Neuron (in vitro differentiated cells): ENCODE measurements around the gene CKMT1A.
"Not testable (repeated sequence)": the region's sequence is repeated elsewhere in the genome, so short reads cannot be mapped to it uniquely, and the experiment has no call there.

Experiments
- H2AFZ ChIP-seq: one replicate; pipeline ENCODE4 v1.6.1; 2013; ENCODE audit warnings: low read depth, mild to moderate bottlenecking, inconsistent platforms, low read length, moderate library complexity
- H3K27me3 ChIP-seq: one replicate; pipeline ENCODE4 v1.6.1; 2013; ENCODE audit warnings: low read length; ENCODE audit not compliant: insufficient read depth
- H3K36me3 ChIP-seq: one replicate; pipeline ENCODE4 v1.6.1; 2013; ENCODE audit warnings: low read length; ENCODE audit not compliant: insufficient read depth
- H3K4me1 ChIP-seq: one replicate; pipeline ENCODE4 v1.6.1; 2013; ENCODE audit warnings: low read length; ENCODE audit not compliant: insufficient read depth
- H3K4me3 ChIP-seq: 2 replicates; pipeline ENCODE4 v1.5.1; 2013; ENCODE audit warnings: mild to moderate bottlenecking, low read length, moderate library complexity
- H3K9me3 ChIP-seq: one replicate; pipeline ENCODE4 v1.6.1; 2013; ENCODE audit warnings: low read length

CKMT1A gene

DNA sequence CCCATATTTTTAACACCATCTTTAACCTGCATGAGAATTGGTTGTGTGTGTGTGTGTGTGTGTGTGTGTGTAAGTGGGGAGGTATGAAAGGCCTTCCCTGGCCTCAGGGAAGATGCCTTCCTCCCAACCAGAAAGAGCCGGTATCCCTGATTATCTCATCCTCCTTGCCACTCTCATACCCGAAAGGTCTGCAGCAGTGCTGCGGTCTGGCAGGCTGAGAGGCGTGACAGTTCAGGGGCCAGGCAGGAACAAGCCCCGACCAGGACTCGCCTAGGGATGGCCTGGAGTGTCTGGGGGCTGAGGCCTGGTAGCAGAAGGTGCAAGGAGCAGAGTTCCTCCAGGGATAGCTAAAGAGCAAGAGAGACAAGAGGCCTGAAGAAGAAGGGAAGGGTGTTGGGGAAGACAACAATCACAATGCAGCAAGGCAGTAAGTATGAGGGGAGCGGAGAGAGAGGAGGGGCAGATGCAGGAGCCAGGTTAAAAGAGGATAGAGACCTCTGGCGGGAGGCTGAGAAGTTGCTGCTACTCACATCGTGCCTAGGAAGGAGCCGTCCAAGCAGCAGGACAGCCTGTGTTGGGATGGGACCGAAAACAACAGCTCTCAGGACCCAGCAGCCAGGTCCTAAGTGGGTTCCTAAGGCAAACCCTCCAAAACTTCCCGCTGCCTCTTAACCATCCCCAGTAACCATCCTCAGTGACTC is 16.9 kb downstream of the CKMT1A start:
- not testable (repeated sequence) for H3K4me3 ChIP-seq, H2AFZ ChIP-seq, H3K9me3 ChIP-seq, H3K36me3 ChIP-seq, H3K4me1 ChIP-seq, H3K27me3 ChIP-seq

DNA sequence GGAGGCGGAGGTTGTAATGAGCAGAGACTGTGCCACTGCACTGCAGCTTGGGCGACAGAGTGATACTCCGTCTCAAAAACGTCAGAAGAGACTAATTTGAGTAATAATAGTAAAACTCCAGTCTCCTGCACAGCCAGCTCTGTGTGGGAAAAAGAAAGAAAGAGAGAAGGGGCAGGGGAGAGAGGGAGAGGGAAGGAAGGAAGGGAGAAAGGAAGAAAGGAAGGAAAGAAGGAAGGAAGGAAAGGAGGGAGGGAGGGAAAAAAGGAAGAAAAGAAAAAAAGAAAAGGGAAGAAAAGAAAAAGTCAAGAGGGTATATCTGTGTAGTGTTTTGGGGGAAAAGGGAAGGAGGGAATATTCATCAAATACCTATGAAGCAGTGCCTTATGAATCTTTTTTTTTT is 29.5 kb downstream of the CKMT1A start:
- Histone ChIP-seq H3K36me3 (no peaks in the 10 kb centered on the region), H3K27me3 (peaks cover 3% of the 10 kb centered on the region), H3K4me3 (no peak overlapping the region), H2AFZ (no peak overlapping the region), H3K9me3 (no peaks in the 10 kb centered on the region), H3K4me1 (no peaks in the 10 kb centered on the region)

DNA sequence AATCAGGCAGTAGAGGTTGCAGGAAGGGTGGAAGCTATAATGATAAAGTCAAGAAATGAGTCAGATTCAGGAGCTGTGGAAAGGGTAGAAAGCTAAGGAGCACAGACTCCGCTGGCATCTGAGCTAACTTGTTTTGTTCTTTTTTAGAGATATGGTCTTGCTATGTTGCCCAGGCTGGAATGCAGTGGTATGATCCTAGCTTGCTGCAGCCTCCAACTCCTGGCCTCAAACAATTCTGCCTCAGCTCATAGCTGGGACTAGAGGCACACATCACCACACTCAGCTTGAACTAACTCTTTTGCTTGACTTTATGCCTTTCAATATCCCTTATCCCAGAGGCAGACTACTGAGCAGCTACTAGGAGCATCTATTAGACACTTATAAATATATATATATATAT is 32.6 kb downstream of the CKMT1A start:
- not testable (repeated sequence) for H3K4me1 ChIP-seq, H3K9me3 ChIP-seq, H3K4me3 ChIP-seq, H3K36me3 ChIP-seq, H3K27me3 ChIP-seq, H2AFZ ChIP-seq

GRCh38 chr15:43728053-43728725 is 34.5 kb downstream of the CKMT1A start:
- H3K36me3 ChIP-seq, H2AFZ ChIP-seq, H3K9me3 ChIP-seq: not testable (repeated sequence)

GRCh38 chr15:43735416-43735815 is 41.8 kb downstream of the CKMT1A start:
- Histone ChIP-seq H3K27me3 (no peaks in the 10 kb centered on the region), H3K36me3 (no peaks in the 10 kb centered on the region), H3K9me3 (no peaks in the 10 kb centered on the region), H3K4me3 (no peak overlapping the region), H2AFZ (no peak overlapping the region), H3K4me1 (no peaks in the 10 kb centered on the region)

More at GRCh38 chr15:43728053-43728725, 34.5 kb downstream of the CKMT1A start:
- not testable (repeated sequence) for H3K27me3 ChIP-seq, H3K4me3 ChIP-seq, H3K4me1 ChIP-seq

GRCh38 chr15:43746245-43746902 is 52.7 kb downstream of the CKMT1A start, which contains the start of gene PDIA3:
Gene PDIA3 (plus strand): TSS chr15:43746438. CDS start chr15:43746540, 102 bp downstream.
- peak within 1 kb of the TSS; percentile 97 for H3K4me3 ChIP-seq
- H3K9me3 ChIP-seq, H3K27me3 ChIP-seq, H2AFZ ChIP-seq, H3K36me3 ChIP-seq: not testable (repeated sequence)
- H3K4me1 ChIP-seq = peaks cover 12% of the 10 kb centered on the region

DNA sequence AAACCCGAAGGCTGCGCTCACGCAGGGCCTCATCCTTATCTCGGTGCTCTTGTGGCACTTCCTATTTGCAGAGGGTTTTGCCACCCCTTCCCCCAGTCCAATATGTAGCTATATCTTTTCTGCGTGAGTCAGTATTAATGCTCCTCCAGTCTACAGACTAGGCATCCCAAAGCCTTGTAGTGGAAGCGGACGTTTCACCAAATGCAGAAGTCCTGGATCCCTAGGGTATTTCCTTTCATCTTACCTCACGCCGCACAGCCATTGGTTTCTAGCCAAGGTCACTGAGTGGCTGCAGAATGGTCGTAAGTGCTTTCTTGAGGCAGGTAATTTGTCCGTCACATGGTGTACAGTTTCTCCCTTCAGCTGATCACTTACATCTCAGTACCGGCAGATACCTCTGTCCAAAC is 53.2 kb downstream of the CKMT1A start:
- not testable (repeated sequence) for H3K9me3 ChIP-seq, H2AFZ ChIP-seq, H3K27me3 ChIP-seq
- H3K4me3 ChIP-seq = peak overlapping the region; percentile 97
- H3K4me1 ChIP-seq = peaks cover 18% of the 10 kb centered on the region
- H3K36me3 ChIP-seq = peaks cover 14% of the 10 kb centered on the region

DNA sequence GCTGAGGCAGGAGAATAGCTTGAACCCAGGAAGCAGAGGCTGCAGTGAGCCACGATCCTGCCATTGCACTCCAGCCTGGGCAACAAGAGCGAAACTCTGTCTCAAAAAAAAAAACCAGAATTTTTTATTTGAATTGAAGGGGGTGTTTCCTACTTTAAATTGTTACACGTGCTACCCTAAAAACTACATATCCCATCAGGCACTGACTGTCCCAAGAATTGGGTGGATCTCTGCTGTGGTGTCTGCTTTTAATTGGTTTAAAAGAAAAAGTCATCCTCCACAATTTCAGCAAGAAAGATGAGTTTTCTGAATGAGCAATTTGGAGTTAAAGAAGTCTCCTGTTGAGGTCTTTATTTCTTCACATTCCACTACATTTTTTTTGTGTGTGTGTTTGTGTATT is 54.7 kb downstream of the CKMT1A start:
- H3K27me3 ChIP-seq = no peaks in the 10 kb centered on the region
- H3K4me1 ChIP-seq = peaks cover 22% of the 10 kb centered on the region
- H3K4me3 ChIP-seq = no peak overlapping the region

More for the DNA sequence above, 54.7 kb downstream of the CKMT1A start:
- Histone ChIP-seq H3K9me3 (peaks cover 3% of the 10 kb centered on the region), H3K36me3 (peaks cover 24% of the 10 kb centered on the region), H2AFZ (no peak overlapping the region)
